C1 segment of cervical spinal cord (tissue), 14 donors: ENCODE measurements around the gene KCNMA1.

ENCODE experiments used
- DNase-seq, 14 donors: peaks; one replicate each; lab custom pipeline; 2025; lab: John Stamatoyannopoulos, UW

The KCNMA1 gene

DNA sequence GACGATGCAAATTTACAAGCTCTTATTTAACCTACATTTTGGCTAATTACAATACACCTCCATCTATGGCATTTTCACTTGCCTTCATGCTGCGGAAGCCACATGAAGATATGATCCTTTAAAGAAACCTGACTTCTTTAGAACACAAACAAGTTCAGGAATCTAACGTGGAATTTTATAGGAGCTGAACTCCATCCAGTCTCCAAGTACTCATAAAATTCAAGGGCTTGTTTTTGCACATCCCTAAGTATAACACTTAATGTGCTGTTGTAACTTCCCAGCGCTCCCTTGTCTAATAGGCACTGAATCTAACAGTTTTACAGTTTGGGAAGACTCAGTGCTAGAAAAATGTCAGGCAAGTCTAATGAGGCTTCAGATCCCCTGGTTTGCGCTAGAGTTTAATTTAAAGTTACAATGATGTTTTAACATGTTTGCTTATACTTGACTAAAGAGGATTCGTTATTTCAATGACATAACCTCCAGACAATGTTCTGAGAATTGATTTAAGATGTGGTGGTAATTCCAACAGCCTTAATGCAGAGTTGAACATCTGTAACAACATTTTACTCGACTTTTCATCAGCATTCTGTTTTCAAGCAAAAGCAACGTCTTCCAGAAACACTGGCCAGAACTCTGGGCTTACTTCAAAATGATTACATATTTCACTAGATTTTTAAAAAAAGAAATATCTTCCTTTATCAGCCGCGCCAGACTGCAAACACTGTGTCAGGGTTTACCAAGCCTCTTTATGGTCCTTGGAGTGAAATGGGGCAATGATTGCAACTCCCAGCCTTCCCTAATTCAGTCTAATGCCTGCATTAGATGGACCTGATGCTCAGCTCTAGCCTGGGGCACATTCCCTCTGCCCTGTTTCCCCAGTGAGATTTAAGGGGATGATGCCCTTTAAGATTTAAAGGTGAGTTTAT lies 664.3 kb downstream of the KCNMA1 start:
- DNase-seq: no peak

DNA sequence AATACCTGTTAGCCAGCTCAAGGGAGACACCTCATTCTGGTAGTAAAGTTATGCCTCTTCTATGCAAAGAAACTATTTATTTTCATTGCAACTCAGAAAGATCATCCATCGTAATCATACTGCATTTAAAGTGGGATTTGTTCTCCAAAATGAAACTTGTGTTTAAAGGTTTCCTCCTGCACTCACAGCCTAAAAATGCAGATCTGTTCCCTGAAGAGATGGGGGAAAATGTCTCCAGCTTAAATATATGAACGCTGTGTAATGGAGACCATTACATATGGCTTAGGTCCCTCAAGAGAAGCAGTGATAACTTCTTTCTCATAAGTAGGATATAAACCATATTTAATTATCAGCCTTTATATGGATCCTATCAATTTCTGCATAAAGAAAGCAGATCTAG lies 665.1 kb downstream of the KCNMA1 start:
- no peak for DNase-seq

DNA sequence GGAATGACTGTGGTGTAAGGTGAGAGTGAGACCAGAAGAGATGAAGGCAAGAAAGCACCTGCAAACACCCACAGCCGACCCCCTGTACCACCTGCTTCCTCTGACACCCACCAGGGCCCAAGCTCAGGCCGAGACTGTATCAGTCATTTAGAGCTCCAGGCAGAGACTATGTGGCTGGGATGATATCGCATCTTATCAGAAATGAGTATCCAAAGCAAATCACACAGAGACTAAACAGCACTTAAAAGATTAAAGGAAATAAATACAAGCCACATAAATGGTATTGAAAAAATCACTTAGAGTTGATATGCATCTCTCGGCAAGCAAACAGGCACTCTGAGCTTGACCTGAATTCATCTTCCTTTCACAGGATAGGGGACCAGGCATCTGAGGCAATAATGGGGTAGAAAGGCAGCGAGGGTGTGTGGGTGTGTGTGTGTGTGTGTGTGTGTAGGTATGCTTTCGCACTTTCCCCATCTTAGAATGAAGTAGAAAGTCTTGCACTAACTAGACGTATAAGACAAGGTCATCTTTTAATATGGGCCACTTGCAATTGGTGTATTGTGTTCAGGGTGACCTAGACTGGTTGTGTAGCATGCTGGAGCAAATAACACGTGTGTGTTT lies 665.9 kb downstream of the KCNMA1 start:
- no peak for DNase-seq

DNA sequence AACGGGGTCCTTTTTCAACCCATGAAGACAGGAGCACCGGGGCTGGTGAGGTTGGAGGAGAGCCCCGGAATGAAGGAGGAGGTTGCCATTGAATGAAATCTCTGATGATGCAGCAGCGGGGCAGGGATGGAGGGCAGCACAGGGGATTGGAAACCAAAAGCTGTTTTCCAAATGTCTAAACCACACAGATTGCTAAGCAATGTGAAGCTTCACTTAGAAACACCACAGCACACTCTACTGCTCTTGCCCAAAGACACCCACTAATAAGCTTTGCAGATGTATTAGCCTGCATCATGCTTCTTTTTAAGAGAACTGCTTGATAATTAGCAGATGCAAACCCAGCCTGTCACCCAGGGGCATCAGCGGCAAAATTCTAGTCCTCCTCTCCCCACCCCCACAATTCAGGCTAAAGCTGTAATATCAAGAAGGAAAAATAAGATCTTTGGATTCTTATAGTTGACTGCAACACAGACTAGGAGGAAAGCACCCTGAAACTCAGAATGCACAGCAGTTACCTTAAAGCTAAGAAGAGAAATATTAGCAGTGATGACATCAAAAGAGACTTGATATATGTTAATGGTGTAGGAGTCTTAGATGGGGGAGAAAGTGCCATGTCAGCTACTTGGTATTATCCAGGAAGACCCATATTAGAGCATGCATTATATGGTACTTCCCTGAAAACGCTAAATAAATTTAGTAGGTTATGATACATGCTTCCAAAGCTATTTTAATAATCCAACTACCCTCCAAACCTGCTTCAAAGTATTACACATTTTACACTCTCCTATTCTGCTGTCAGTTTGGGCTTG lies 666.7 kb downstream of the KCNMA1 start:
- peak in 1 of 14 donors; percentile 1 for DNase-seq

DNA sequence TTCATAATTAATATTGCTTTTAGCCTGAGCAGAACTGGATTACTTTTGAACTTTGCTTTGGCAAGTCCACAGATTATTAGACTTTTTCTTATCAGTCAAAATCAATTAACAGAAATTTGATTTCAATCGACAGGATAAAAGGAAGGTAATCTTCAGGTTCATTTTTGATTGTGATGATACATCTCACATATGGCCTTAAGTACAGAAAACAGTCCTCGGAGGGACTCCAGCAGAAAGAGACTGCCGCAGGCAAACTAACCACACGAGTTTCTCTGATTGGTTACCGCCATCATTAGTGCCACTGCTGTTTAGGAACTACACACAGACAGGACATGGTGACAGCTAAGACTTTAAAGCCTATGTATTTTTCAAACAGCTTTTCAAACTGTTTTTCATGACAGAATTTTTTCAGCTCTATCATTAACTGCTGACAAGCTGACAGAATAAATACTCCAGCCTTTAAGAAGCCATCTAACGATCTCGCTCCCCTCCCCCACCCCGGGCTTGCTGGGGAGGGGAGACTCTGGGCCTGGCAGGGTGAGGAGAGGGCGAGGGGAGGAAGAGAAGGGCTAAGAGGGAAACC lies 668.2 kb downstream of the KCNMA1 start:
- DNase-seq: no peak

DNA sequence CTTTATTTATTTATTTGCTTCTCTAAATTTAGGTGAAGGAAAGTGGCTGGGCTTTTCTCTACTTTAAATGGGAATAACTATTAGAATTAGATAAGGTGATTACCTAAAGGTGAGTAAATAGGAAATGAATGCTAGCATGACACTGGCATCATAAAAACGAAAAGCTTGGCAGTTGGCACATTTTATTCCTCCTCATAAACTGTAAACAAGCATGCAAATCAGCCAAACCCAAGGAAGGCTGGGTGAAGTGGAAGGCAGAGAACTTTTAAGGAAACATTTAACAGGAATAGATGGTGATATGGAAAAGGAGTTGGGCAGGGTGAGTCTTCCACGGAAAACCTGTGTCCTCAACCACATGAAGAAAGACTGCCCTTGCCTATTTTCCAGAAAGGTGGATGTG lies 669.1 kb downstream of the KCNMA1 start:
- DNase-seq: no peak

DNA sequence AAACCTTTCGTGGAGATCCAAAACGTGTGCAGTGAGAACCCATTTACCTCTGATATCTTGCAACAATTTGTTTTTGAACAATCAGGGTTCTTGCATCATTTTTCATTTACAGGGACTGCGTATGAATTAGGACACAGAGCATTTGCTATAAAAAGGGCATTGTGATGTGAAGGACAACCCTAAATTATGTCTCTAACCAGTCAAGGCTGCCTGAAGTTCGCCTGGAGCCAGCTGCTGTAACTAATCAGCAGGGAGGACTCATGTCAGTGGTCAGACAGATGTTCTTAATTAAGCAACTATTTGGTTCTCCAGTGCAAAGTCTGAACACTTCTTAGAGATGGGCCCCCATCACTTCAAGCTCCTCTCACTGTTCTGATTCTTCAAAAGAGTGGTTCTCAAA lies 674.8 kb downstream of the KCNMA1 start:
- no peak for DNase-seq

DNA sequence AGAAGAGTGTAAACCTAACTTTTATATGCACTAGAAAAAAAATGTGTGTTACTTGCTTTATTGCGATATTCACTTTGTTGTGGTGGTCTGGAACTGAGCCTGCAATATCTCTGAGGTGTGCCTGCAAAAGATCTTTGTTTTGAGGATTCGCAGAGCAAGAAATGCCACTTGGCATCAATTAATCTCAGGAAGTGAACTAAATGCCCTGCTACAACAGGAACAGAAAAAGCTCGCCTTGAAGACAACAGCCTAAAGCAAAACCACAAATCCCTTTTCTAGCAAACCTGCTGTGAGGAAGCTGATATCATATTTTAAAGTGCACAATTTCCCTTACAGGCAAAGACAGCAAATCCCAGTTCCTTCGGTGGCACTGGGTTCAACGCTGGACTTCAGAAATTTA lies 675.8 kb downstream of the KCNMA1 start:
- DNase-seq: no peak

DNA sequence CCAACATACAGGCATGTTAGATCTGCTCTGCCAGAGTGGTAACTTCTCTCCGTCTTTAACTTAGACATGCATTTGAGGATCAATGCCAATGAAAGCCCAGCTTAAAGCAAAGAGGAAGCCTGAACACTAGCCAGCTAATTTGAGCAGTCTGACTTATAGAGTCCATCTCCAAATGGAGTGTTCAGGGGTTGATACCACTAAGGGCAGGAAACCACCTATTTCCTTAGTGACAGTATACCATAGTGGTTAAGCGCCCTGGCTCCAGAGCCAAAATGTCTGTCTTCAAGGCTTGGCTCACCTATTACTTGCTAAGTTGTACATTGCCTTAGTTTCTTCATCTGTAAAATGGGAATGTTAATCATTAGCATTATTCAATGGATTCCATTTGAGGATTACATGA lies 678.5 kb downstream of the KCNMA1 start:
- DNase-seq: no peak

DNA sequence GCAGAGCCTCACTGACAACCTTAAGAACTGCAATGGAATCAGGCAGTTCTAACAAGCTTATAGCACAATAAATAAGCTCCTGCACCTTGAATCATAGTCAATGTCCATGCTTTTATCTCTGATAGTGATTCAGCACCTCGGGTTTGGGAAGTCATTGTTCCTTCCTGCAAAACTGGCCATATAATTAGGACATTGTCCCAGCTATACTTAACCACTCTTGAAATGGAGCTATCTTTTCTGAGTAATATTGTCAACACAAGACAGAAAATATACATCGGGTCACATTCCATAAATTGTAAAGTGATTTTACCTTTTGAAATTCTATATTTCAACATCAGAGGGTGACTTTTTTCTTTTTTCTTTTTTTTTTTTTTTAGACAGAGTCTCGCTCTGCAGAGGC lies 682.8 kb downstream of the KCNMA1 start:
- DNase-seq: no peak

DNA sequence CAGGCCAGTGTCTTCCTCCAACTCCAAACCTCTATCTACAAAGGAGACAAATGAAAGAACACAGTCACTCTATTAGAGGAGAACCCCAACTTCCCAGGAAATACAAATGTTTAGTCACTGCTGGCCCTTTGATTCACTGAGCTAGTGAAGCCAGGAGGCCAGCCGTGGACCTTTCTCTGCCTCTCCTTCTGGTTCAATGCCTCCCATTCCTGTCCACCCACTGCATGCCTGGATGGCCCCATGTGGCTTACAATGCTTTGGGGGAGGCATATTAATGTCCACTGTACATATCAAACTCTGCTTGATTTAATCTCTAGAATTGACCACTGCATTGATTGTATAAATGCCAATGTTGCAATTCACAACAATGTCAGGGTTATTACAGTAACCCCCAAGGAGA lies 687.3 kb downstream of the KCNMA1 start:
- no peak for DNase-seq

DNA sequence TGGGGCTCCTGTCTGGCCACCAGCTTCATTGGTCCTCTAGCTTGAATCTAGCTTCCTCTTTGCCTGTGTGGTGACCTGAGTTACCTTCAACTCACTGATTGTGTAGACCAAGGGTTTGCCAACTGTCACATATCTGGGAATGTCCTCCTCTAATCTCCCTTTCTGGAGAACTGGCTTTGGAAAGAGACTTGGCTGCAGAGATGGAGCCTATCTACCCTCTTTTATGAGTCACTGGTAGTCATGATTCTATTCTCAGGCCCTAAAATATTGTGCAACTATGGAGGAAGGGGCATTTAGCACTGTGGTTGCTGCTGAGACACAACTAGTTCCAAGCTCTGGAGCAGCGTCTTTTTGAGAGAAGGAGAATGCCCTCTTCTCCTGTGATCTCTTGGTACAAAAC lies 691.3 kb downstream of the KCNMA1 start:
- no peak for DNase-seq

DNA sequence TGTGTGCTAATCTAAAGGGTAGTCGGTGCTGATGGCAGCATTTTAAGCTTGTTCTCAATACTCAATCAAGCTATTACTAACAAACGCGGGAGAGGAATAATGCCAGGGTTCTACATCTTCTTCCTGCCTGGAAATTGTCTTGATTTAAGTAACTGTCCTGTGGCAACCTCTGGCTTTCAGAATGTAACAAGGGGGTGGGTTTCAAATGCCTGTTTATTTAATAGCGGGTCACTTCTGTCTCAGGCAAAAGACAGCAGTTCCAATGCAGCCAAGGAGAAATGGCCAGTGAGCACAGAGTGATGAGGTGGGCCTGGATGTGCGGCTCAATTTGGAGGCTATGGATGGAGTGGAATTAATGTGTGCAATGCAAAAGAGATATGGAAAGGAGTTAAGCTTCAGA lies 692.4 kb downstream of the KCNMA1 start:
- DNase-seq: no peak

DNA sequence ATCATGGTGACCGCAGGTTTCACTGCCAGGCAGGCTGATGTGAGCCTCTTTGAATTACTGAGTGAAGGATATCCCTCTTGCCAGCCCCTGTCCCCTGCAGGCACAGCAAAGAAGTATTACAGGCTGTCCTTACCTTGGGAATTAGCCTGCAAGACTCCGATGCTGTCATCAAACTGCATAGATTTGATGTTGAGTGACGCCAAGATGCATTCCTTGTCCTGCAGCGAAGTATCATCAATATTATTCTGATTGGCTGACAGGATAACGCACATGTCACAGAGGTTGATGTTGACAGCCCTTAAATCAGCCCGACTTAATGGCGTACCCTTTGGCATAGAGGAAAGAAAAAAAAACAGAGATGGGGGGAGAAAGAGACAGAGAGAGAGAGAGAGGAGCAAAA lies 693.0 kb downstream of the KCNMA1 start:
- DNase-seq: no peak

DNA sequence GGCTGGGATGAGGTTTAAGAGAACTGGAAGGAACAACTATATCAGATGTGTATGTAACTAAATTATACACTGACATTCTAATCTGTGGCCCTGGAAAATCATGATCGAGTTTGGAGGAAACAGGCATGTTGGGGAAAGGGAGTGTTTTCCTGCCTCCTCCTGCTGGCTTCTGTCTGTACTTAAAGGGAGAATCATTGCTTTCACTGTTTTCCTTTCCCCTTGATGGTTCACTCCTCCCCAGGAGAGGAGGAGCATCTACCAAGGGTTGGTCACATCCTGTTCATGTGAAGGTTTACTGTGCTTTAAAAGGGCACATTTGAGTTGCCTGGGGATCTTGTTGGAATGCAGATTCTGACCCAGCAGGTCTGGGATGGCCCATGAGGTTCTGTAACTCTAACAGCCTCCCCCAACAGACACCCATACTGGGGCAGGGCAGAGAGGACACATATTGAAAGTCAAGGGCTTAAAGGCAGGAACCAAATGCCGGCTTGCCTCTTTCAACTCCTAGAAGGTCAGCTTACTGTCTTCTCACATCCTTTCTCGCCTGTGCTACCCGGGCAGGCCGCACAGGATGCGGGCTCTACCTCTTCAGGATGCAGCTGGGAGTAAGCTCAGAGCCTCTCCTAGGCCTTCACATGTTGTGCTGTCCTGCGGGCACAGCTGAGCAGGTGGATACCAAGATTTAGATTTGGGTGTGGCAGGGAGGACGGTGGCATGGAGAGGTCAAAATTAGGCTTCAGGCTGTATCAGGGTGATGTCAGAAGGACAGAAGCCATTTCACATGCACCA lies 694.8 kb downstream of the KCNMA1 start:
- DNase-seq: no peak

DNA sequence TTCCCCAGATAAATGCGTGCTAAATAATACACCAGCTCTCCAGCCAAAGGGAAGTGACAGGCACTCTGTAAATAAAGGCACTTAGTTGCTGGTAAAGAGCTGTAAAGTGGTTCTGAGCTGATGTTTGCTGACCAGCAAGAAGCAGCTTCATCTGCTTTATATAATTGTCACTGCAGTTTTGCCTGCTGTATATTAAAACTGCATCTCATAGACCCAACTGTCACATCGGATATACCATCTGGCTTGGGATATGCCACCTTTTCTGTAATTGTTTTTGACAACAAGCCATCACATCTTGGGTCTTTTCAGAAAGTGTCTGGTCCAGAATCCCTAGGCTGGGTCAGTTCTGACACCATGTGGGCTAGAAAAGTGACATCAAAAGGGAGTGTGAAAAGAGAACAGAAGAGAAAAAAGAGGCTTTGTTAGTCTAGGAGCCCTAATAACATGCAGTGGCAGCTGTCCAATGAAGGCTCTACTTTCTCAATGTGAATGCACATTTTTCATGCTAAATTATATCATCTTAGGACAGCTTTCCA lies 697.6 kb downstream of the KCNMA1 start:
- peak in 6 of 14 donors; percentile 2 to 17 (median 6) for DNase-seq

DNA sequence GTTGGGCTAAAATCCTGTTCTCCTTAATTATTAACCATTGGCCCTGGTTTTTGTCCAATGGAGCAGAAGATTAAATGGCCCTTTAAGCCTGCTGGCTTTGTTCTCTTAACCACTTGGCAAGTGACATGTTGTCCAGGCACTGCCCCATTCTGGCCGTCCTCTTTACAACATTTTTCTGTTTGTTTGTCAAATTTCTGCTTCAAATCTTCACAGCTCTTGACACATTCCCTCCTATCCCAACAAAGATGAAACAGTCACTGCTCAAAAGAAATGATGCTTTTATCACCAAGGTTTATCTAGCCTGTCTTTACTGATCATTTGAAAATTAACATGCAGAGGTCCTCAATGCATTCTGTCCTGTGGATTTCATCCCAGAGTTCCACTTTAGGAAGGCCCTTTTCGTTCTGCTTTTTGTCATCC lies 700.4 kb downstream of the KCNMA1 start:
- no peak for DNase-seq

DNA sequence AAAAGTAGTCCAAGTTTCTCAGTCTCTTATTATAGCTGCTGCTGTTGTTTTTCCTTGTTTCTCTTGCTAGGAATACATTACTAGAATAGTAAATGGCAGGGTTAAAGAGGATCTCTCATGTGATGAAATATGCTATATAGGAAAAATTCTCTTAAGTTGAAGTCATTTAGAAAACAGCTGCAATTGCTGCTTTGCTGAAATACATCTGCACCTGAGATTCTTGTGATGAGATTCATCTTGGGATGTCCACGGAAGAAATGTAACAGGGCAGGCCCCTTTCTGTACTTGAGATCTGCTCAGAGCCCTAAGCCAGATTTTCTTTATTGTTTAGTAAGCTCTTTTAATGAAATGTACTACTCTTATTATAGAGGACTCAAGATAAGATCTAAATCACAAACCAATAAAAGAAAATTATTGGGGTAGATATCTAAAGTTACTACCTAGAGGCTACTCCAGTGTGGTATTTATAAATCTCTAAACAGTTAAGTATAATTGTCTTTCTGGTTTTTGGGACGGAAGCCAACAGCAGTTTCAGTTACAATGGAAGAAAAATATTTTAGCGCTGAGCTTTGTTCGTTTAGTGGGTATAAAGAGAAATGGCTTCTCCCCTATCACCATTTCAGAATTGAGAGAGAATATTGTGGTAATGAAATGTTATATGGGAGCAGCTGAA lies 701.5 kb downstream of the KCNMA1 start:
- no peak for DNase-seq

DNA sequence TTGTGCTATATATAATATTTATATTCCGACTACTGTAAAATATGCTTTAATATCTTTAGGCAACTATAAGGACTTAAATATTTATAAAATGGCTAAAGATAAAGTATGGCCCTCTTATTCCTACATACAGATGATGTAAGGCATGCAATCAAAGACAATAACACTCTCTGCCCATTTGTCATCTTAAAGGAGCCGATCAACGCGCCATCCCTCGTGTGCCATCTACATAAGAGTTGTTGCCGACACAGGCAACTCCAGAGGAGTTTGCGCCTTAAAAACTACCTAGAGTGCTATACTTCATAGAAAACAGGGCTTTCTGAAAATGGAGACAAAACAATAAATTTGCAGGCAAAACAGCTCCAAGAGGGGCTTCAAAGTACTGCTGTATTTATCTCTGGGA lies 709.0 kb downstream of the KCNMA1 start:
- DNase-seq: no peak
